C1 segment of cervical spinal cord (tissue), 14 donors: ENCODE data around the gene PPM1H.

Experiments used
- DNase-seq, 14 donors: peaks; one replicate each; lab custom pipeline; 2025; lab: John Stamatoyannopoulos, UW

The PPM1H gene

GRCh38 chr12:62876938-62877548 lies 57.9 kb downstream of the PPM1H start:
- DNase-seq = no peak

- no peak for DNase-seq
Measured at GRCh38 chr12:62873826-62874448, 61.0 kb downstream of the PPM1H start.

GRCh38 chr12:62873116-62873825 lies 61.7 kb downstream of the PPM1H start:
- DNase-seq = peak in 1 of 14 donors; percentile 79

DNA sequence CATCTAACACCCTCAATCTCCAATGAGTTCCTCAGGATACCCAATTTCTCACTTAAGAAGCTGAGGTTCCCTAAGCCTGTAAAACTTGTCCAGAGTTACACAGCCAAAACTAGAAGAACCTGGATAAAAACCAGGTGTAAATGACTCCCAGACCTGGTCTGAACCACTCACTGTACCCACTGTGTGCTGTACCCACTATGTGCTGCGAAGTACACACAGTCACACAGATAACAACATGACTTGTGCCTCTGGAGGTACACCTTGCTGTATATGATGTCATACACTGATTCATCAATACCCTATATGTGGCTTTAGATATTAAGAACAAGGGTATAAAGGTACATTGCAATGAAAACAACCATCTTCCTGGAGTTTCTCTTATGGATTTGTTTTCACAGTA lies 66.1 kb downstream of the PPM1H start:
- no peak for DNase-seq

GRCh38 chr12:62866451-62867082 lies 68.4 kb downstream of the PPM1H start:
- DNase-seq = no peak

GRCh38 chr12:62865937-62866336 lies 69.0 kb downstream of the PPM1H start:
- DNase-seq = no peak

GRCh38 chr12:62865065-62865464 lies 69.9 kb downstream of the PPM1H start:
- peak in 3 of 14 donors; percentile 7 to 38 (median 12) for DNase-seq

- no peak for DNase-seq
Measured at GRCh38 chr12:62862259-62862881, 72.6 kb downstream of the PPM1H start.

DNA sequence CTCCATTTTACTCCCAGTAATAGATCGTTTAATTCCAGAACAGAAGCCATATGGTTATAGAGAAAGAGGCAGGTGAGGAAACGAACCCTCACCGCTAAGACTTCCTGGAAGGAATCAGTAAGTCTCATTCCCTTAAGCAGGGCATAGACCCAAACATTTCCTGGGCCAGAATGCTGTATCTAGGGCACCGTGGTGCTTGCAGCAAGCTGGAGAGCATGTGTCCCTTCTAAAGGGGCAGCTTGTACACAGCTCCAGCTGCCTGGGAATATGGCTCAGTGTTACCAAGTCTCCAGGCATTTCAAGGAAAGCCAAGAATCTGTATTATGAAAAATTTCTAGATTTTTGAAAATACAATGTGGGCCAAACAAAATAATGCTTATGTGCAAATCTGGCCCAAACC lies 73.4 kb downstream of the PPM1H start:
- DNase-seq = peak in 8 of 14 donors; percentile 12 to 93 (median 24)

GRCh38 chr12:62860501-62861411 lies 74.2 kb downstream of the PPM1H start:
- DNase-seq = peak in 2 of 14 donors; percentile 6 to 75

DNA sequence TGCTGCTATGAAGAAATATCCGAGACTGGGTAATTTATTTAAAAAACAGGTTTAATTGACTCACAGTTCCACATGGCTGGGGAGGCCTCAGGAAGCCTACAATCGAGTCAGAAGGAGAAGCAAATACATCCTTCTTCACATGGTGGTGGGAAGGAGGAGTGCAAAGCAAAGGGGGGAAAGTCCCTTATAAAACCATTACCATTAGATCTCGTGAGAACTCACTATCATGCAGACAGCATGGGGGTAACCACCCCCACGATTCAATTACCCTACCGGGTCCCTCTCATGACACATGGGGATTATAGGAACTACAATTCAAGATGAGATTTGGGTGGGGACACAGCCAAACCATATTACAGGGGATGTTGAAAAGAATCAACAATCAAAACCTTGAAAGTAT lies 74.9 kb downstream of the PPM1H start:
- DNase-seq = no peak

DNA sequence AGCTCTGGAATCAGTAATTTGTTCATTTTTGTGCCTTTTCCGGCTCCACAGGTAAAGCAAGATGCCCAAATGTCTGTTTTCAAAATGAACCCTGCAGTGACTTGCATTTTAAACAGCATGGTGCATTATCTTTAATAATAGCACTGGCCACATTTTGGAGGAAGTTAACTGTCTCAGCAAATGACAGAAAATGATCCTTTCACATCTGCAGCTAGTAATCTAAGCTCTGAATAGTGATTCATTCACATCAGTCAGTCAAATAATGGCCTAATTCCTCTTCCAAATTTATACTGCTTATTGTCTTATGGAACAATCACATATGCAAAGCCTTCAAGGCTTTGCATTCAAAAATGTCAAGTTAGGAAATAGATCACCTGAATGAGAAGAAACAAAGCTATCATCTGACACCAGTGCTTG lies 75.6 kb downstream of the PPM1H start:
- peak in 1 of 14 donors; percentile 36 for DNase-seq

DNA sequence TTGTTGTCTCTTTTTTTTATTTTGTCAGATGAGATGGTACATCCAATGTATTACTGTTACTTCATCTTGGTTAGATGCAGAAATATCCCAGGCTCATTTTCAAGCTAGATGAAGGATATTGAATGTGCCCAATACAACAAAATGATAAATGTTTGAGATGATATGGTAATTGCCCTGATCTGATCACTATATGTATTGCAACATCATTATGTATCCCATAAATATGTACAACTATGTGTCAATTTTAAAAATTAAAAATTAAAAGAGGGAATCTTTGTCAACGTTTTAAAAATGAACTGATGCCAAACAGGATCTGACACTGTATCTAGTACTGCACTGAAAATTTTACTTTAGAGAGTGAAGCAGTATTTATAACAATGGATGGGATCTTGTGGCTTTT lies 78.5 kb downstream of the PPM1H start:
- no peak for DNase-seq

- DNase-seq = no peak
Measured at GRCh38 chr12:62854024-62854423, 80.9 kb downstream of the PPM1H start.

DNA sequence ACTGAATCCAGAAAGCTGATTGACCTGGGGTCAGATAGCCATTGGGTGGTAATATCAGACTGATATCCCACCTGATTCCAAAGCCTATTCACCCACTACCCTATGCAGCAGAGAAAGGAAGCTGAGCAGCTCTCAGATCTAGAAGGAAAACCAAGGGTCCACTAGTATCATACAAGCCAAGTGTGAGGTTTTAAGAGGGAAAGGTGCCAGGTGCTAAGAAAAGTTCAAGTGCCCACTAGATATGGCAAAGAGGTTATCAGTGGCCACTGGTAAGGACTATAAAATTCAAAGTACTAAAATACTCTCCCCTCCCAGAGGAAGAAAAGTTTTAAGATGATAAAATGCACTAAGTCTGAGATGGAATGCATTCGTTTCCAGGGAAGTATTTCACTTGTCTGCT lies 85.6 kb downstream of the PPM1H start:
- DNase-seq = no peak

DNA sequence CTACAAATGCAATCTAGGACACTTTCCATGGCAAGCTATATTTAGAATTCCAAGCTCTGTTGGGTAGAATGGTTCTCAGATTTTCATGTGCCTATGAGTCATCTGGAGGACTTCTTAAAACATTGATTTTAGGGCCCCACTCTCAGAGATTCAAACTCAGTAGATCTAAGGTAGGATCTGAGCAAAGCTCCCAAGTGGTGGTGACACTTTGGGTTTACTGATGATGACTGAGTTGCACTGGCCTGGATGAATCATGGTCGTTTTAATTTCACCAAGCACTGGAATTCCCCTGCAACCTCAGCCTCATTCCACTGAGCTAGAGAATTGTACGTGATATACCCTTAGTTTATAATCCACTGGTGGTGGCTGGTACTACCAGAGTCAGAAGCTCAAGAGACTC lies 86.5 kb downstream of the PPM1H start:
- no peak for DNase-seq

DNA sequence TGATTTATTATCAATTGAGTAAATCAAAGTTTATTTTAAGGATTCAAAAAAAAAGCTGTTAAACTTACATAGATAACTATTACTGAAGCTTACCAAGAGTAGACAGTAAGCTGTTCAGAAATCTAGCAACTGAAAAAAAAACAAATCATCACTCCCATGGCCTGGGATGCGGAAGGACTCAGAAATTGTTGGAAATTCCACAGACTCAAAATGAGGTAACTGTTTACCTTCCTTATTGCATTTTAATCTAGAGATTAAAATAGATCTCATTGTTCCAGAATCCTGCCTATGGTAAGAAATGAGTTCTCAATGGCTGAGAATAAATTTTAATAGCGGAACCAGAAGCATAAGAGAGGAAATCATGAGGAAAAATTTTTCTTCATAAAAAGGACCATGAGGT lies 87.2 kb downstream of the PPM1H start:
- no peak for DNase-seq

GRCh38 chr12:62846491-62846890 lies 88.5 kb downstream of the PPM1H start:
- no peak for DNase-seq

DNA sequence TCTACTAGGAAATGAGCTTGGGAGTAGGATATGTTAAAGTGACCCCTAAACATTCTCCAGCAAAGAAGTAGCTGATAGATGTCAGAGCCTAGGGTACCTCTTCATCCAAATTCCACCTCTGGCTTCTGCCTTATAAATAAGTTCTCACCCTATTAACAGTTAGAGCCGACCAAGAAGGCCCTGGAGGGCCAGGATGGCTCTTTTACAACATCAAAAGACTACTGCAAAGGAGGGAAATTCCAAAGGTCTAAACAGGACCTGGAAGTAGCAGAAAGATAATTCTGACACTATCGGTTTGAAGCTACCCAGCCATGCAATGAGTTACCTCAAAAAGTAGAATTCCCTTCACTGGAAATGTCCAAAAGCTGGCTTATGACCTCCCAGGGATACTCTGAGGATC lies 90.0 kb downstream of the PPM1H start:
- no peak for DNase-seq

GRCh38 chr12:62843716-62844115 lies 91.2 kb downstream of the PPM1H start:
- no peak for DNase-seq

DNA sequence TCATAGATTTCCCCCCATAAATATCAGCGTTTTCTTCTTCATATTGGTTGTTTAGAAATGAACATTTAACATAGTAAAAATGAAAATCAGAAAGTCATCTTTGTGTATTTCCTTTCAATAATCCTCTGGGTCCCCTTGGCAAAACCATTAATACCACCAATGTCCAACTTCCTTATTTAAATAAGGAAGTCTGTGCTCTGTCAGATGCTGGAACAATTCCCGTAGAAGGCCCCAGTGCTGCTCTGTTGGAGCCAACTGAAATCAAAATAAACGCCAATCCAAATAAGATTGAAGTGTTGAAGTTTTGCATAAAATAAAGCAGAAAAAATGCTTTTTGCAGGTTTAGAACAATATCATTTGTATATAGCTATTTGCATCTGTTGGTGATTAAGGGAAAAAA lies 93.1 kb downstream of the PPM1H start:
- DNase-seq = peak in 1 of 14 donors; percentile 43
